Thymus (tissue), 11 donors: ENCODE results near the gene ANO2. TPM values are rescaled to one million over a fixed set of nuclear protein-coding genes. Genes with fewer than 3 reads are reported as not detected.

Source experiments
- DNase-seq, 9 donors: peaks; one replicate each; pipeline ENCODE4 v3.0.0-alpha.2; 2013; ENCODE audit warnings: low spot score in 9 of 9, low read depth in 6 of 9, missing footprints in 1 of 9
- H3K27ac ChIP-seq, 2 donors: one replicate each; pipeline ENCODE4 v1.5.1; 2013; ENCODE audit warnings: control low read depth in 1 of 2, low read depth in 1 of 2, low read length in 1 of 2, mild to moderate bottlenecking in 1 of 2, moderate library complexity in 1 of 2
- H3K27me3 ChIP-seq, 2 donors: one replicate each; pipeline ENCODE4 v1.5.1; 2013; ENCODE audit warnings: low read length in 1 of 2; ENCODE audit not compliant: control insufficient read depth in 2 of 2, insufficient read depth in 1 of 2
- H3K36me3 ChIP-seq, 2 donors: one replicate each; pipeline ENCODE4 v1.5.1; 2013; ENCODE audit warnings: low read length in 1 of 2, mild to moderate bottlenecking in 1 of 2, moderate library complexity in 1 of 2; ENCODE audit not compliant: control insufficient read depth in 2 of 2, insufficient read depth in 2 of 2
- H3K4me1 ChIP-seq, 2 donors: one replicate each; pipeline ENCODE4 v1.5.1; 2013; ENCODE audit warnings: low read length in 2 of 2; ENCODE audit not compliant: control insufficient read depth in 2 of 2, insufficient read depth in 2 of 2
- H3K4me3 ChIP-seq, 2 donors: one replicate each; pipeline ENCODE4 v1.5.1; 2013; ENCODE audit warnings: low read length in 2 of 2, control low read depth in 1 of 2, mild to moderate bottlenecking in 1 of 2
- H3K9me3 ChIP-seq, 2 donors: one replicate each; pipeline ENCODE4 v1.5.1; 2013; ENCODE audit warnings: low read length in 1 of 2, mild to moderate bottlenecking in 1 of 2; ENCODE audit not compliant: control insufficient read depth in 2 of 2, insufficient read depth in 1 of 2
- WGBS: extraction: QIAGEN DNeasy Blood & Tissue Kit; methylation state at CpG from one replicate; pipeline ENCODE4 v1.1.7; 2013; 5-methylcytosine and 5-hydroxymethylcytosine counted together
- polyA plus RNA-seq: library from polyadenylated mRNA; stranded (reverse); fragments of 200-250 nt; gene quantifications from one replicate; pipeline ENCODE4 v1.2.3, GENCODE V29; 2013
- total RNA-seq: library from RNA; stranded (reverse); fragments of 120-200 nt; gene quantifications from one replicate; pipeline ENCODE4 v1.2.4, GENCODE V29; 2013
- donor health status: healthy.

The ANO2 gene
- total and polyA plus RNA-seq, 2 donors, result 0.57 to 1.4 TPM

GRCh38 chr12:5533368-5533767, 411.7 kb downstream of the ANO2 start:
- Histone ChIP-seq H3K9me3 (peaks cover 0 to 1% of the 10 kb centered on the region in 2 donors), H3K27me3 (no peaks in the 10 kb centered on the region), H3K4me3 (no peak overlapping the region), H3K27ac (no peak overlapping the region), H3K4me1 (no peaks in the 10 kb centered on the region), H3K36me3 (no peaks in the 10 kb centered on the region)
- no peak for DNase-seq
- 92% methylated on average over 3 of the region's 3 CpGs for WGBS

GRCh38 chr12:5525783-5526367, 419.2 kb downstream of the ANO2 start:
- DNase-seq, result no peak
- WGBS, result 86% methylated on average over 4 of the region's 4 CpGs

GRCh38 chr12:5524769-5525436, 420.2 kb downstream of the ANO2 start:
- no peak overlapping the region for H3K27ac ChIP-seq
- DNase-seq, result no peak
- no peaks in the 10 kb centered on the region for H3K36me3 ChIP-seq
- H3K9me3 ChIP-seq, result no peaks in the 10 kb centered on the region
- H3K4me1 ChIP-seq, result no peaks in the 10 kb centered on the region
- 92% methylated on average over 15 of the region's 15 CpGs for WGBS
- no peak overlapping the region for H3K4me3 ChIP-seq
- H3K27me3 ChIP-seq, result no peaks in the 10 kb centered on the region

More at GRCh38 chr12:5525783-5526367, 419.2 kb downstream of the ANO2 start:
- no peaks in the 10 kb centered on the region for H3K9me3 ChIP-seq
- H3K4me3 ChIP-seq, result no peak overlapping the region
- no peaks in the 10 kb centered on the region for H3K27me3 ChIP-seq
- H3K4me1 ChIP-seq, result no peaks in the 10 kb centered on the region
- H3K27ac ChIP-seq, result no peak overlapping the region
- H3K36me3 ChIP-seq, result no peaks in the 10 kb centered on the region

- H3K4me3 ChIP-seq, result no peak overlapping the region
- H3K36me3 ChIP-seq, result no peaks in the 10 kb centered on the region
- H3K27ac ChIP-seq, result no peak overlapping the region
- no peaks in the 10 kb centered on the region for H3K9me3 ChIP-seq
- DNase-seq, result no peak
- H3K27me3 ChIP-seq, result no peaks in the 10 kb centered on the region
- H3K4me1 ChIP-seq, result no peaks in the 10 kb centered on the region
- WGBS, result 98% methylated on average over 12 of the region's 12 CpGs
Measured at GRCh38 chr12:5524116-5524768, 420.8 kb downstream of the ANO2 start.

GRCh38 chr12:5523396-5524115, 421.5 kb downstream of the ANO2 start:
- no peak for DNase-seq
- no peaks in the 10 kb centered on the region for H3K9me3 ChIP-seq

GRCh38 chr12:5522432-5523335, 422.4 kb downstream of the ANO2 start:
- Histone ChIP-seq H3K27ac (no peak overlapping the region), H3K4me1 (no peaks in the 10 kb centered on the region), H3K27me3 (no peaks in the 10 kb centered on the region), H3K9me3 (no peaks in the 10 kb centered on the region), H3K36me3 (no peaks in the 10 kb centered on the region), H3K4me3 (no peak overlapping the region)
- no peak for DNase-seq
- WGBS, result 90% methylated on average over 11 of the region's 11 CpGs

More at GRCh38 chr12:5523396-5524115, 421.5 kb downstream of the ANO2 start:
- H3K27ac ChIP-seq, result no peak overlapping the region
- no peaks in the 10 kb centered on the region for H3K27me3 ChIP-seq
- no peak overlapping the region for H3K4me3 ChIP-seq
- H3K4me1 ChIP-seq, result no peaks in the 10 kb centered on the region
- WGBS, result 94% methylated on average over 24 of the region's 24 CpGs
- no peaks in the 10 kb centered on the region for H3K36me3 ChIP-seq

- Histone ChIP-seq H3K9me3 (no peaks in the 10 kb centered on the region), H3K27ac (no peak overlapping the region), H3K4me3 (no peak overlapping the region), H3K27me3 (no peaks in the 10 kb centered on the region), H3K36me3 (no peaks in the 10 kb centered on the region), H3K4me1 (no peaks in the 10 kb centered on the region)
- 96% methylated on average over 20 of the region's 20 CpGs for WGBS
- DNase-seq, result no peak
Measured at GRCh38 chr12:5521456-5522325, 423.4 kb downstream of the ANO2 start.

- Histone ChIP-seq H3K27me3 (no peaks in the 10 kb centered on the region), H3K4me3 (no peak overlapping the region), H3K9me3 (no peaks in the 10 kb centered on the region), H3K4me1 (no peaks in the 10 kb centered on the region), H3K36me3 (no peaks in the 10 kb centered on the region), H3K27ac (no peak overlapping the region)
- WGBS, result 95% methylated on average over 5 of the region's 5 CpGs
- DNase-seq, result no peak
Measured at GRCh38 chr12:5520831-5521230, 424.2 kb downstream of the ANO2 start.
